ENCODE results near the gene HOXB2. TPM values are rescaled to one million over a fixed set of nuclear protein-coding genes. Genes with fewer than 3 reads are reported as not detected.

HOXB2 gene
- total RNA-seq, 2 experiments from 2014 or later, result not detected

- intact Hi-C loops (cut with micrococcal nuclease; ENCODE audit: unreplicated experiment), result no loop called here
- Histone ChIP-seq H3K4me1 (ENCODE audit: insufficient read depth, low read length, poor library complexity, severe bottlenecking) (no peaks in the 10 kb centered on the region), H4K20me1 (ENCODE audit: insufficient read depth, low read length) (no peaks in the 10 kb centered on the region), H3K27ac (ENCODE audit: low read depth, low read length, poor library complexity, severe bottlenecking) (no peak overlapping the region), H3K9me2 (ENCODE audit: insufficient read depth, low read length) (no peaks in the 10 kb centered on the region), H3K9me3 (ENCODE audit: low read length) (no peaks in the 10 kb centered on the region), H3K4me2 (ENCODE audit: low read length) (no peak overlapping the region), H3K79me2 (ENCODE audit: insufficient read depth, low read depth, low read length) (no peaks in the 10 kb centered on the region), H3K4me3 (ENCODE audit: low read depth, low read length, poor library complexity, severe bottlenecking) (no peak overlapping the region), H2AFZ (ENCODE audit: low read length) (no peak overlapping the region), H3K36me3 (ENCODE audit: insufficient read depth, low read length) (no peaks in the 10 kb centered on the region)
- DNase-seq (ENCODE audit: low spot score), result no peak
- BruUV-seq (replicated peaks), result no TSS peak
- TF ChIP-seq EZH2phosphoT487 (IDR thresholded peaks at IDR 0.05; ENCODE audit: borderline replicate concordance, low read depth, low read length) (no peak), CTCF (conservative IDR thresholded peaks at IDR 0.05; ENCODE audit: low read length) (no peak)
- ChIA-PET CTCF (ENCODE audit: unreplicated experiment) (no interaction called here), POLR2A (no interaction called here)
These were observed 19.5 kb upstream of the HOXB2 start for GRCh38 chr17:48564188-48565021.

- H3K27ac ChIP-seq (ENCODE audit: low read depth, low read length, poor library complexity, severe bottlenecking), result no peak overlapping the region
- no peak overlapping the region for H3K4me2 ChIP-seq (ENCODE audit: low read length)
- H3K79me2 ChIP-seq (ENCODE audit: insufficient read depth, low read depth, low read length), result no peaks in the 10 kb centered on the region
- H3K36me3 ChIP-seq (ENCODE audit: insufficient read depth, low read length), result no peaks in the 10 kb centered on the region
- POLR2A ChIA-PET, result no interaction called here
- no peak overlapping the region for H3K4me3 ChIP-seq (ENCODE audit: low read depth, low read length, poor library complexity, severe bottlenecking)
- no peaks in the 10 kb centered on the region for H3K4me1 ChIP-seq (ENCODE audit: insufficient read depth, low read length, poor library complexity, severe bottlenecking)
- no peaks in the 10 kb centered on the region for H4K20me1 ChIP-seq (ENCODE audit: insufficient read depth, low read length)
- no peak for DNase-seq (ENCODE audit: low spot score)
- no peaks in the 10 kb centered on the region for H3K9me2 ChIP-seq (ENCODE audit: insufficient read depth, low read length)
- no peak for TF ChIP-seq CTCF (conservative IDR thresholded peaks at IDR 0.05; ENCODE audit: low read length)
- no peak for TF ChIP-seq EZH2phosphoT487 (IDR thresholded peaks at IDR 0.05; ENCODE audit: borderline replicate concordance, low read depth, low read length)
- intact Hi-C loops (cut with micrococcal nuclease; ENCODE audit: unreplicated experiment), result no loop called here
- no TSS peak for BruUV-seq (replicated peaks)
- CTCF ChIA-PET (ENCODE audit: unreplicated experiment), result no interaction called here
- H3K9me3 ChIP-seq (ENCODE audit: low read length), result no peaks in the 10 kb centered on the region
- H2AFZ ChIP-seq (ENCODE audit: low read length), result no peak overlapping the region
These were observed 18.9 kb upstream of the HOXB2 start for GRCh38 chr17:48563867-48564187.

GRCh38 chr17:48563385-48563838, 18.5 kb upstream of the HOXB2 start:
- no peak for DNase-seq (ENCODE audit: low spot score)
- Histone ChIP-seq H2AFZ (ENCODE audit: low read length) (no peak overlapping the region), H3K36me3 (ENCODE audit: insufficient read depth, low read length) (no peaks in the 10 kb centered on the region), H3K4me3 (ENCODE audit: low read depth, low read length, poor library complexity, severe bottlenecking) (no peak overlapping the region), H3K4me1 (ENCODE audit: insufficient read depth, low read length, poor library complexity, severe bottlenecking) (no peaks in the 10 kb centered on the region), H3K4me2 (ENCODE audit: low read length) (no peak overlapping the region), H4K20me1 (ENCODE audit: insufficient read depth, low read length) (no peaks in the 10 kb centered on the region), H3K9me2 (ENCODE audit: insufficient read depth, low read length) (no peaks in the 10 kb centered on the region), H3K27ac (ENCODE audit: low read depth, low read length, poor library complexity, severe bottlenecking) (no peak overlapping the region), H3K9me3 (ENCODE audit: low read length) (no peaks in the 10 kb centered on the region), H3K79me2 (ENCODE audit: insufficient read depth, low read depth, low read length) (no peaks in the 10 kb centered on the region)
- TF ChIP-seq CTCF (conservative IDR thresholded peaks at IDR 0.05; ENCODE audit: low read length), result no peak
- TF ChIP-seq EZH2phosphoT487 (IDR thresholded peaks at IDR 0.05; ENCODE audit: borderline replicate concordance, low read depth, low read length), result no peak
- ChIA-PET CTCF (ENCODE audit: unreplicated experiment) (no interaction called here), POLR2A (no interaction called here)
- intact Hi-C loops (cut with micrococcal nuclease; ENCODE audit: unreplicated experiment), result no loop called here
- BruUV-seq (replicated peaks), result no TSS peak
